ENCODE measurements around the gene CAMTA1.

CAMTA1 gene

GRCh38 chr1:7574121-7575040 lies 789.1 kb downstream of the CAMTA1 start:
- Mint-ChIP-seq H3K27me3 (no peaks in the 10 kb centered on the region), H3K36me3 (no peaks in the 10 kb centered on the region), H3K27ac (no peak overlapping the region)

DNA sequence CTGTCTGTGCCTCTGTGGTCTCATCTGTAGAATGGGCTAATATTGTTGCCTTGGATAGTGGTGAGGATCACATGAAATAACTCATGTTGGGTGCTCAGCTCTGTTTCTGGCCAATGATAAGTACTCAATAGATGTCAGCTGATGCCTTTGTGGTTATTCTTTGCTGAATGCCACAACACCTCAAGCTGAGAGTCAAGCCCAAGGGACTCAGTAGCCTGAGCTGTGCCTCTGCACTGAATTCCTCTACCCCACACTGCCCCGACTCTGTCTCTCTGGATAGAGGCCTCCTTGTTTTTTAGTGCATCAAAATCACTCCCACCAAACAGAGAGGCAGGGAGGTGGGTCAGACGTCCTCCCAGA lies 789.8 kb downstream of the CAMTA1 start:
- Mint-ChIP-seq H3K36me3 (no peaks in the 10 kb centered on the region), H3K9me3 (no peaks in the 10 kb centered on the region), H3K27me3 (no peaks in the 10 kb centered on the region), H3K27ac (no peak overlapping the region), H3K4me1 (no peaks in the 10 kb centered on the region), H3K4me3 (no peak overlapping the region)

More at GRCh38 chr1:7574121-7575040, 789.1 kb downstream of the CAMTA1 start:
- no peaks in the 10 kb centered on the region for H3K4me1 Mint-ChIP-seq
- H3K4me3 Mint-ChIP-seq: no peak overlapping the region
- no peaks in the 10 kb centered on the region for H3K9me3 Mint-ChIP-seq

- Mint-ChIP-seq H3K27me3 (no peaks in the 10 kb centered on the region), H3K36me3 (no peaks in the 10 kb centered on the region), H3K4me1 (no peaks in the 10 kb centered on the region), H3K4me3 (no peak overlapping the region), H3K9me3 (no peaks in the 10 kb centered on the region), H3K27ac (no peak overlapping the region)
Observed at GRCh38 chr1:7576946-7577657, 791.8 kb downstream of the CAMTA1 start.

DNA sequence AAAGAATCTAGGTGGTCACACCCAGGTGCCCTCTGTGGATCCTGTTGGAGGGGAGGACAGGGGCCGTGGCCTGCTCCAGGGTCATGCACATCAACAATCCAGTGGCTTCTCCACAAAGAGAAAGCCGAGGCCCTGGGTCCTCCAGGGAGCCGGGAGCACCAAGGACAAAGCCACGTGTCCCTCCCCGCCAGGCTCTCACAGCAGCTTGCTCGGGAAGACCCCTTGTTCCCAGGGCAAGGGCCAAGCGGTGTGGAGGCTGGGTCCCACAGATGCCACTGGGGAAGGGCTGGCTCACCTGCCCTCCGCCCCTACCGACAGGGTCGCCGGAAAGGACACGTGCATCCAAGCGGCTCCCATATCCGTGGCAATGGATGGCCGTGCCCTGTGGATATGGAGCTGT lies 793.0 kb downstream of the CAMTA1 start:
- Mint-ChIP-seq H3K4me1 (no peaks in the 10 kb centered on the region), H3K27me3 (no peaks in the 10 kb centered on the region), H3K9me3 (no peaks in the 10 kb centered on the region), H3K36me3 (no peaks in the 10 kb centered on the region), H3K4me3 (no peak overlapping the region), H3K27ac (no peak overlapping the region)

DNA sequence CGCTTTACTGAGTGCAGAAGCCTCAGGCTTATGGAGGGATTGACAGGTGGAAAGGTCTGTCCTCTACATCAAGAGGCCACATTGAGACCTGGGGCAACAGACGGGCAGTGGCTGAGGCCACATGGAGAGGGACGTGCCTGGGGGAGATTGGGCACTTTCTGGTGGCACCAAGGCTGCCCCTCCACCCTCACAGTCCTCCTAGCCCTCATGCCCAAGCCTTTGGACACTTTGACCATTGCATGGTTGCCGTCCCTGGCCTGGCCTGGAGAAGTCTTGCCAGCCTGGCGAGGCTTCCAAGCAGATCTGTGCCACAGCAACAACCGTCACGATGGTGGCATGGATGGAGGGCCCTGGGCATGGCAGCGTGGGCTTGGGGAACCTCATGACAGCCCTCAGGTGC lies 793.8 kb downstream of the CAMTA1 start:
- Mint-ChIP-seq H3K9me3 (no peaks in the 10 kb centered on the region), H3K27ac (no peak overlapping the region), H3K4me3 (no peak overlapping the region), H3K4me1 (no peaks in the 10 kb centered on the region), H3K27me3 (no peaks in the 10 kb centered on the region), H3K36me3 (no peaks in the 10 kb centered on the region)

DNA sequence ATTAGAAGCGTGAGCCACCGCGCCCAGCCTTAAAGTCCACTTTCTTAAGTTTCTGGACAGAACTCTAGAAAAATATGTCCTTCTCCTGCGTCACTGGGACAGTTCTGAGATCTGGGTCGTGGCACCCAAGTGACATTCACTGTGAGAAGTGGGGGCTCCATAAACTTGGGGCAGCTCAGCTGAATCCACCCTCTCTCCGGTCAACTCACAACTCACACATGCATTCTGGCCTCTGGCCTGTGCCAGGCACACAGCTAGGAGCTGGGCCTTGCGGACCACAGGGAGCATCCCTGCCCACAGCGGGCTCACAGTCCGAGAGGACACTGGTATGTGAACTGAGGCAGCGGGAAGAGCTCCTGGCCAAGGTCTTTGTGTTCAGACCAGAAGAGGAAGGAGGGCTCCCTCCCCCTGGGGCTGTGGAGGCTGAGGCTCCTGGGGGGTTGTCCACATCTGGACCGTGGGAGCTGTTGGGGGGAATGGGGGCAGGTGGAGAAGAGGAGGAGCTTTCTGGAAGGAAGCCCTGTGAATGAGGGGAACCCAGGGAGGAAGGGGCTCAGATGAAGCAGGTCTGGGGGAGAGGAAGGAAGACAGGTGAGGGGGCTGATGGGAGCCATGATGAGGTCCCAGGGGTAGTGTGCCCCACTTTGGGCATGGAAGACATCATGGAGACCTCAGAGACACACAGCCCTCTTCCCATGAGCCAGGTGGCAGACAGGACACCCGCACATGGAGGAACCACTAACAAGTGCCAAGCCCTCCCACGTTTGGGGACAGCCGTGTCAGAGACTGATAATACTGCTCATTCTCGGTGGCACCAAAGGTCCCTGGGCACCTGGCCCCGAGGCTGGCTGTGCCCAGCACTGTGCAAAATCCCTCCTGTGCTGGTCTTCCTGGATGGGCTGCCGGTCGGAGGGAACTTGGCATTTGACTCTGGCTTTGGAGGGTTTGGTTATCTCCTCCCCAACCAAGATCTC lies 794.9 kb downstream of the CAMTA1 start:
- H3K27me3 Mint-ChIP-seq: no peaks in the 10 kb centered on the region

DNA sequence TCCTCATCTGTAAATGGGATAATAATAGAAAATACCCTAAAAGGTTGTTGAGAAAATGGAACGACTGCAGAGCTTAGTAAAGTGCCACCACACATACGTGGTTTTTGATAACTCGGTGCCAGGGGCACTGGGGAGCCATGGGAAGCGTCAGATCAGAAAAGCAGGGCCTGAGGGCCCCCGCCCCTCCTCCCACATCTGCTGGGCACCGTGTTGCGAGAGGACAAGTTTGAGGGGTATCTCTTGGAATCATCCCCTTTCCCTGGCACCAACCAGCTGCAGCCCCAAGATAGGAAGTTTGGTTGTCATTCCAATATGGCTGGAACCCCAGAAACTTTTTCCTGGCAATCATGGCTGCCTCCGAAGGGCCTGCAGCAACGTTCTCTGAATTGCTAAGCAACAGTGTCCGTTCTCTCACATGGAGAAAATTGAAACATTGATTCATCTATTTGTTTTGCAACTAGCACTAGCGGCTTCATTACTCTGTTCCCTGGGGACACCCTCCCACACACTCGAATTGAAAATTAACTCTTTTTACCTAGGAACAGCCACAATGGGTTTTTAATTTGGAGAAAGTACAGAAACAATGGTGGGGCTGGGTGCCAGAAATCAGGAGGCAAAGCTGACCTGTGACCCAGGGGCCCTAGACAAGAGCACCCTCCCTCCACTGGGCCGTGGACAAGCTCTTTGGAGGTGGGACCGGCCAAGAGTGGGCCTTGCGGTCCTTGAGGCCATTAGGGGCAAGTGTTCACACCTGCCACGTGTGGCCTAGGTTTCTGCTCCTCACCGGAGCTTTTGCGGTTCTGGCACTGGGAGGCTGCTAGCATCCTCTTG lies 795.9 kb downstream of the CAMTA1 start:
- Mint-ChIP-seq H3K4me1 (no peaks in the 10 kb centered on the region), H3K27ac (no peak overlapping the region), H3K36me3 (no peaks in the 10 kb centered on the region), H3K4me3 (no peak overlapping the region), H3K27me3 (no peaks in the 10 kb centered on the region), H3K9me3 (no peaks in the 10 kb centered on the region)

More for the DNA sequence above, 794.9 kb downstream of the CAMTA1 start:
- Mint-ChIP-seq H3K9me3 (no peaks in the 10 kb centered on the region), H3K36me3 (no peaks in the 10 kb centered on the region), H3K4me1 (no peaks in the 10 kb centered on the region), H3K4me3 (no peak overlapping the region), H3K27ac (no peak overlapping the region)

DNA sequence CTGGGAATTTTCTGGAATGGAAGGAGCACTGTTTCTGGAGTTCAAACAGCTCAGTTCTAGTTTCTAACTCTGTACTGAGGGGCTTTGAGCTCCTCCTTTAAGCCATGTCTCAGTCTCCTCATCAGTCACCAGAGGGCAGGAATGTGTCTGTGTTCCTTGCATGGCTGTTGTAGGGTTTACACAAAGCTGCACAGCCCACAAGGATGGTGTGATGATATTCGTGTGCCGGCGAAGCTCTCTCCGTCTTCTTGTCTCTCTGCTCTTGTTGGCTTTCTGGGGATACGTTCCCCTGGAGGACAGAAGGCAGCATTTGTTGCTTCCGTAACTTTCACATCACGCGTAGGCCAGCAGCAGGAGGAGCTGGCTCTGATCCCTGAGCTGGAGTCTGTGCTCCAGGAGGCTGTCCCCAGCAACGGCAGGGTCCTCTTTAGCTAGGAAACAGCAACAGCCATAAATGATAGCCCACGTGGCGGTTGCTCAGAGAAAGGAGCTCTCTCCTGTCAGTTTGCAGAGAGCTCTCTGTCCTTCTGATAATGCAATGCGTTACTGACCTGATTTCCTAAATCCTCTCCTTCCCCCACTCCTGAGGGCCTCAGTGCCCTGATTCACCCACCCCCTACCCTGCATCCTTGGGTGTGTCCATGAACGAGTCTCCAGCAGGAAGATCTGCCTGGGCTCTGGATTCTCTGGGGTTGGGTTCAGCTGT lies 796.7 kb downstream of the CAMTA1 start:
- Mint-ChIP-seq H3K9me3 (no peaks in the 10 kb centered on the region), H3K4me1 (no peaks in the 10 kb centered on the region), H3K4me3 (no peak overlapping the region), H3K27me3 (no peaks in the 10 kb centered on the region), H3K27ac (no peak overlapping the region), H3K36me3 (no peaks in the 10 kb centered on the region)

- no peaks in the 10 kb centered on the region for H3K36me3 Mint-ChIP-seq
- no peak overlapping the region for H3K4me3 Mint-ChIP-seq
- no peaks in the 10 kb centered on the region for H3K9me3 Mint-ChIP-seq
- no peaks in the 10 kb centered on the region for H3K4me1 Mint-ChIP-seq
- no peak overlapping the region for H3K27ac Mint-ChIP-seq
- H3K27me3 Mint-ChIP-seq: no peaks in the 10 kb centered on the region
Observed at GRCh38 chr1:7582460-7582972, 797.3 kb downstream of the CAMTA1 start.

- H3K27me3 Mint-ChIP-seq: no peaks in the 10 kb centered on the region
- H3K9me3 Mint-ChIP-seq: no peaks in the 10 kb centered on the region
- H3K36me3 Mint-ChIP-seq: no peaks in the 10 kb centered on the region
- H3K4me1 Mint-ChIP-seq: no peaks in the 10 kb centered on the region
- H3K4me3 Mint-ChIP-seq: no peak overlapping the region
- no peak overlapping the region for H3K27ac Mint-ChIP-seq
Observed at GRCh38 chr1:7583291-7584096, 798.2 kb downstream of the CAMTA1 start.

GRCh38 chr1:7584157-7584556 lies 798.9 kb downstream of the CAMTA1 start:
- H3K9me3 Mint-ChIP-seq: no peaks in the 10 kb centered on the region
- no peak overlapping the region for H3K27ac Mint-ChIP-seq
- H3K4me3 Mint-ChIP-seq: no peak overlapping the region
- H3K27me3 Mint-ChIP-seq: no peaks in the 10 kb centered on the region
- H3K4me1 Mint-ChIP-seq: no peaks in the 10 kb centered on the region
- no peaks in the 10 kb centered on the region for H3K36me3 Mint-ChIP-seq

- Mint-ChIP-seq H3K36me3 (no peaks in the 10 kb centered on the region), H3K4me3 (no peak overlapping the region), H3K27me3 (no peaks in the 10 kb centered on the region), H3K27ac (no peak overlapping the region), H3K9me3 (no peaks in the 10 kb centered on the region), H3K4me1 (no peaks in the 10 kb centered on the region)
Observed at GRCh38 chr1:7584643-7585042, 799.4 kb downstream of the CAMTA1 start.

- no peak overlapping the region for H3K27ac Mint-ChIP-seq
- no peaks in the 10 kb centered on the region for H3K9me3 Mint-ChIP-seq
- no peaks in the 10 kb centered on the region for H3K27me3 Mint-ChIP-seq
- H3K4me1 Mint-ChIP-seq: no peaks in the 10 kb centered on the region
- H3K36me3 Mint-ChIP-seq: no peaks in the 10 kb centered on the region
- H3K4me3 Mint-ChIP-seq: no peak overlapping the region
Observed at GRCh38 chr1:7585216-7585907, 800.1 kb downstream of the CAMTA1 start.
